HuH-7 (cell line): ENCODE data around the gene PRDM12.
"Not testable (repeated sequence)": the region's sequence is repeated elsewhere in the genome, so short reads cannot be mapped to it uniquely, and the experiment has no call there.

Experiments used
- DNase-seq: peaks from one replicate; pipeline ENCODE4 v3.0.0; 2011; ENCODE audit warnings: low spot score

Gene PRDM12

GRCh38 chr9:130665029-130665430, 636 bp downstream of the PRDM12 start:
- DNase-seq = no peak

GRCh38 chr9:130665431-130666392, 1.3 kb downstream of the PRDM12 start:
- DNase-seq = no peak

GRCh38 chr9:130666393-130667119, 2.2 kb downstream of the PRDM12 start:
- no peak for DNase-seq

- DNase-seq = no peak
Measured at GRCh38 chr9:130667120-130667435, 2.7 kb downstream of the PRDM12 start.

- DNase-seq = no peak
Measured at GRCh38 chr9:130668196-130668595, 3.8 kb downstream of the PRDM12 start.

GRCh38 chr9:130668659-130669058, 4.3 kb downstream of the PRDM12 start:
- DNase-seq = no peak

GRCh38 chr9:130669965-130670364, 5.6 kb downstream of the PRDM12 start:
- no peak for DNase-seq

- no peak for DNase-seq
Measured at GRCh38 chr9:130670644-130671043, 6.2 kb downstream of the PRDM12 start.

- no peak for DNase-seq
Measured at GRCh38 chr9:130672466-130672865, 8.1 kb downstream of the PRDM12 start.

GRCh38 chr9:130672933-130673615, 8.7 kb downstream of the PRDM12 start:
- DNase-seq = no peak

- DNase-seq = no peak
Measured at GRCh38 chr9:130675396-130675795, 11.0 kb downstream of the PRDM12 start.

- DNase-seq = no peak
Measured at GRCh38 chr9:130677252-130677651, 12.9 kb downstream of the PRDM12 start.

- DNase-seq = peak; percentile 94
Measured at GRCh38 chr9:130680836-130681768, 16.7 kb downstream of the PRDM12 start.

- DNase-seq = peak; percentile 58
Measured at GRCh38 chr9:130681769-130682420, 17.5 kb downstream of the PRDM12 start.

- DNase-seq = peak; percentile 89
Measured at GRCh38 chr9:130682421-130683121, 18.2 kb downstream of the PRDM12 start.

- no peak for DNase-seq
Measured at GRCh38 chr9:130685104-130685503, 20.7 kb downstream of the PRDM12 start.

GRCh38 chr9:130685945-130686344, 21.6 kb downstream of the PRDM12 start:
- DNase-seq = not testable (repeated sequence)

GRCh38 chr9:130687615-130688014, 23.2 kb downstream of the PRDM12 start:
- no peak for DNase-seq

- no peak for DNase-seq
Measured at GRCh38 chr9:130688072-130688471, 23.7 kb downstream of the PRDM12 start.

- DNase-seq = no peak
Measured at GRCh38 chr9:130689572-130689936, 25.2 kb downstream of the PRDM12 start.
